ENCODE measurements around the gene TMC6. TPM values are rescaled to one million over a fixed set of nuclear protein-coding genes. Genes with fewer than 3 reads are reported as not detected.

Gene TMC6, protein sequence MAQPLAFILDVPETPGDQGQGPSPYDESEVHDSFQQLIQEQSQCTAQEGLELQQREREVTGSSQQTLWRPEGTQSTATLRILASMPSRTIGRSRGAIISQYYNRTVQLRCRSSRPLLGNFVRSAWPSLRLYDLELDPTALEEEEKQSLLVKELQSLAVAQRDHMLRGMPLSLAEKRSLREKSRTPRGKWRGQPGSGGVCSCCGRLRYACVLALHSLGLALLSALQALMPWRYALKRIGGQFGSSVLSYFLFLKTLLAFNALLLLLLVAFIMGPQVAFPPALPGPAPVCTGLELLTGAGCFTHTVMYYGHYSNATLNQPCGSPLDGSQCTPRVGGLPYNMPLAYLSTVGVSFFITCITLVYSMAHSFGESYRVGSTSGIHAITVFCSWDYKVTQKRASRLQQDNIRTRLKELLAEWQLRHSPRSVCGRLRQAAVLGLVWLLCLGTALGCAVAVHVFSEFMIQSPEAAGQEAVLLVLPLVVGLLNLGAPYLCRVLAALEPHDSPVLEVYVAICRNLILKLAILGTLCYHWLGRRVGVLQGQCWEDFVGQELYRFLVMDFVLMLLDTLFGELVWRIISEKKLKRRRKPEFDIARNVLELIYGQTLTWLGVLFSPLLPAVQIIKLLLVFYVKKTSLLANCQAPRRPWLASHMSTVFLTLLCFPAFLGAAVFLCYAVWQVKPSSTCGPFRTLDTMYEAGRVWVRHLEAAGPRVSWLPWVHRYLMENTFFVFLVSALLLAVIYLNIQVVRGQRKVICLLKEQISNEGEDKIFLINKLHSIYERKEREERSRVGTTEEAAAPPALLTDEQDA
- total RNA-seq (ENCODE audit: low replicate concordance): 6.9 and 16.8 TPM in 2 replicates

- H4K20me1 ChIP-seq (ENCODE audit: low read depth): peaks cover 5% of the 10 kb centered on the region
- H3K27me3 Mint-ChIP-seq (ENCODE audit: insufficient read depth, low read depth): peaks cover 14% of the 10 kb centered on the region
- peak within 1 kb of the TSS; percentile 81 for H3K4me3 ChIP-seq
- no peak within 1 kb of the TSS for H3K9ac ChIP-seq
- H3K4me2 ChIP-seq: peak within 1 kb of the TSS; percentile 89
- peaks cover under 1% of the 10 kb centered on the region for H3K36me3 Mint-ChIP-seq
- TF ChIP-seq CTCF (IDR thresholded peaks at IDR 0.05): no peak
- no peak for TF ChIP-seq EZH2 (IDR thresholded peaks at IDR 0.05)
- TF ChIP-seq EZH2phosphoT487 (IDR thresholded peaks at IDR 0.05): no peak
- H3K36me3 ChIP-seq: no peaks in the 10 kb centered on the region
- peaks cover 27% of the 10 kb centered on the region for H3K4me1 ChIP-seq
- peak within 1 kb of the TSS; percentile 91 for H3K4me3 Mint-ChIP-seq
- no peak within 1 kb of the TSS for H3K27ac Mint-ChIP-seq
- H3F3A ChIP-seq (ENCODE audit: low read depth): peaks cover 15% of the 10 kb centered on the region
- H3K27ac ChIP-seq: no peak within 1 kb of the TSS
- peaks cover 14% of the 10 kb centered on the region for H3K4me1 Mint-ChIP-seq
- no peaks in the 10 kb centered on the region for H3K9me3 ChIP-seq (ENCODE audit: low read depth)
- H3K79me2 ChIP-seq (ENCODE audit: low read depth): no peaks in the 10 kb centered on the region
- peaks cover 65% of the 10 kb centered on the region for H3K27me3 ChIP-seq
- peak; percentile 76 for DNase-seq (ENCODE audit: low spot score)
- H2AFZ ChIP-seq (replicated peaks): peak within 1 kb of the TSS; percentile 90
- H3K9me3 Mint-ChIP-seq: no peaks in the 10 kb centered on the region
These were observed at the start of gene TMC6 for GRCh38 chr17:78128551-78129350. Gene TMC6, minus strand, starts transcription at chr17:78128755. Its CDS starts 1,923 bp downstream, at chr17:78126832.

DNA sequence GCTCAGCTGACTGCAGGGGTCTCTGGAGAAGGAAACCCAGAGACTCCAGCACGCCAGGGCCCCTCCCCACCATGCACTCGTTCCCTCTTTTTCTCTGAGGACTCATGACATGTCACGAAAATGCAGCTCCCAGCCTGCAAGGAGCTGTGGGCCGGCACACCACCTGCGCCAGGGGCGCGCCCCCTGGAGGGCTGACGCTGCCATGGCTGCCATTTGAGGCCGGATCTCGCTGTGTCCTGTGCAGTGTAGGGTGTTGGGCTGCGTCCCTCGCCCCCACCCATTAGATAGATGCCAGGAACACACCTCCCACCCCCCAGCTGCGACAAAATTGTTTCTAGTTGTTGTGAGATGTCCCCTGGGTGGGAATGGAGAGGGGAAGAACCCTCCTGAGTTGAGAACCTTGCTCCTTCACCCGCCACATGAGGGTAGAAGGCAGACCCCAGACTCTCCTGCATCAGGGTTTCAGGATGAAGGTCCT is 48.0 kb upstream of the TMC6 start:
- H3K36me3 Mint-ChIP-seq: peaks cover 32% of the 10 kb centered on the region
- Histone ChIP-seq H4K20me1 (ENCODE audit: low read depth) (peaks cover 22% of the 10 kb centered on the region), H3K27ac (peak overlapping the region; percentile 31), H3K4me1 (no peaks in the 10 kb centered on the region), H3K79me2 (ENCODE audit: low read depth) (peaks cover 7% of the 10 kb centered on the region), H3K9ac (no peak overlapping the region), H3K9me3 (ENCODE audit: low read depth) (no peaks in the 10 kb centered on the region), H3F3A (ENCODE audit: low read depth) (peaks cover 47% of the 10 kb centered on the region), H3K36me3 (peaks cover 3% of the 10 kb centered on the region), H3K27me3 (no peaks in the 10 kb centered on the region), H2AFZ (replicated peaks) (no peak overlapping the region), H3K4me2 (no peak overlapping the region), H3K4me3 (no peak overlapping the region)
- DNase-seq (ENCODE audit: low spot score): peak; percentile 79
- H3K27ac Mint-ChIP-seq: no peak overlapping the region
- H3K9me3 Mint-ChIP-seq: no peaks in the 10 kb centered on the region
- TF ChIP-seq EZH2 (IDR thresholded peaks at IDR 0.05) (no peak), CTCF (IDR thresholded peaks at IDR 0.05) (peak; percentile 96)
- peaks cover 10% of the 10 kb centered on the region for H3K27me3 Mint-ChIP-seq (ENCODE audit: insufficient read depth, low read depth)
- H3K4me3 Mint-ChIP-seq: no peak overlapping the region
- peaks cover 16% of the 10 kb centered on the region for H3K4me1 Mint-ChIP-seq

GRCh38 chr17:78175643-78175981 is 47.1 kb upstream of the TMC6 start:
- Mint-ChIP-seq H3K27ac (no peak overlapping the region), H3K9me3 (no peaks in the 10 kb centered on the region), H3K36me3 (peaks cover 28% of the 10 kb centered on the region), H3K4me1 (peaks cover 16% of the 10 kb centered on the region), H3K27me3 (ENCODE audit: insufficient read depth, low read depth) (peaks cover 10% of the 10 kb centered on the region), H3K4me3 (no peak overlapping the region)
- Histone ChIP-seq H3F3A (ENCODE audit: low read depth) (peaks cover 49% of the 10 kb centered on the region), H3K4me3 (no peak overlapping the region), H2AFZ (replicated peaks) (no peak overlapping the region), H3K9ac (no peak overlapping the region), H3K4me2 (no peak overlapping the region), H3K9me3 (ENCODE audit: low read depth) (no peaks in the 10 kb centered on the region), H3K4me1 (no peaks in the 10 kb centered on the region), H4K20me1 (ENCODE audit: low read depth) (peaks cover 22% of the 10 kb centered on the region), H3K27me3 (no peaks in the 10 kb centered on the region), H3K79me2 (ENCODE audit: low read depth) (no peaks in the 10 kb centered on the region), H3K36me3 (peaks cover 3% of the 10 kb centered on the region), H3K27ac (no peak overlapping the region)
- no peak for DNase-seq (ENCODE audit: low spot score)
- TF ChIP-seq EZH2 (IDR thresholded peaks at IDR 0.05): no peak
- TF ChIP-seq EZH2phosphoT487 (IDR thresholded peaks at IDR 0.05): no peak
- TF ChIP-seq CTCF (IDR thresholded peaks at IDR 0.05): no peak

All from neural progenitor cell (in vitro differentiated cells).